ENCODE measurements around the gene LANCL2. TPM values are rescaled to one million over a fixed set of nuclear protein-coding genes. Genes with fewer than 3 reads are reported as not detected.

Gene LANCL2
- total RNA-seq, 1 experiment from 2014 or later, result 26.4 TPM

DNA sequence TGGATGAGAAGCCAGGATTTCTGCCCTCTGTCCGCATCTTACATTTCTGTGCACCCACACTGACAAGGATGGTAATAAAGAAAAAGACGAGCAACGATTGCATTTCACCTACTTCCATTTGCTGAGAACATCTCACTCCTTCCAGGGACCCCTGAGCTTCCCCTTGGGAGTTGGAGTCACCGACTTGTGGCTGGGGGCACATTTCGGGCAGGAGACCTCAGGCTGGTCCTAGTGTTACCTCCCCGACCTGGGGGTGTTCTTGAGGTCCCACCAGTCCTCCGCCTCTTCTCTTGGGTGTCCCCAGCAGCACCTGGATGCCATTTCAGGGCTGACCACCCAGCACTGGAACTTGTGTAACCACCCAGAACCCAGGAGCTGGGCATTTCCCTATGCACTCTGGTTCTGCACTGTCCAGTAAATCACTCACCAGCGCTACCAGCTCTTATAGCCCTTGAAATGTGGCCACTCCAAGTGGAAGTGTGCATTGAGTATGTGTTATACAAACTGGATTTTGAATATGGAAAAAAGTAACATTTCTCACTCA is 84.9 kb downstream of the LANCL2 start:
- no peak overlapping the region for H2BK5ac ChIP-seq (ENCODE audit: insufficient read length, low read length)
- no peaks in the 10 kb centered on the region for H3K27me3 ChIP-seq (ENCODE audit: insufficient read depth, low read length)
- H3K9ac ChIP-seq (ENCODE audit: extremely low read depth, insufficient read length, low read length), result no peak overlapping the region
- WGBS (ENCODE audit: extremely low coverage, insufficient read length, low lambda C conversion rate), result no CpG with 5 or more reads among the region's 8 CpGs
- no peak overlapping the region for H3K23ac ChIP-seq (ENCODE audit: insufficient read length, low read depth, low read length)
- Mint-ChIP-seq H3K4me3 (no peak overlapping the region), H3K9me3 (no peaks in the 10 kb centered on the region; a peak in 1 of 5 replicates), H3K36me3 (ENCODE audit: insufficient read depth in 1 of 3, low read depth in 3 of 3) (no peaks in the 10 kb centered on the region; a peak in 2 of 7 replicates), H3K27me3 (ENCODE audit: low read depth) (no peaks in the 10 kb centered on the region), H3K4me1 (no peaks in the 10 kb centered on the region), H3K27ac (peak overlapping the region in 1 of 3 experiments; percentile 59; a peak in 1 of 7 replicates)
- no peaks in the 10 kb centered on the region for H3K79me2 ChIP-seq (ENCODE audit: insufficient read depth, low read length)
- H3K14ac ChIP-seq (ENCODE audit: insufficient read depth, low read length), result no peak overlapping the region
- H4K20me1 ChIP-seq (ENCODE audit: control insufficient read depth, insufficient read depth, insufficient read length), result no peaks in the 10 kb centered on the region
- H3K9me3 ChIP-seq (ENCODE audit: control insufficient read depth, low read depth, low read length), result no peaks in the 10 kb centered on the region
- H3K4ac ChIP-seq (ENCODE audit: low read depth, low read length), result no peak overlapping the region
- no peak for DNase-seq
- H3T11ph ChIP-seq (ENCODE audit: low read length), result no peak overlapping the region
- H3K23me2 ChIP-seq (ENCODE audit: insufficient read length, low read depth, low read length, poor library complexity, severe bottlenecking), result peaks cover 3% of the 10 kb centered on the region
- H2BK20ac ChIP-seq (ENCODE audit: low read depth, low read length, poor library complexity, severe bottlenecking), result no peak overlapping the region
- H2AFZ ChIP-seq (ENCODE audit: low read length), result no peak overlapping the region
- no peaks in the 10 kb centered on the region for H3K79me1 ChIP-seq (ENCODE audit: insufficient read depth, low read depth, low read length, poor library complexity, severe bottlenecking)
- no peak overlapping the region for H2BK12ac ChIP-seq (ENCODE audit: insufficient read length, low read depth, low read length)
- no peak overlapping the region for H4K8ac ChIP-seq (replicated peaks; ENCODE audit: insufficient read length, low read depth, low read length)
- H3K56ac ChIP-seq (ENCODE audit: insufficient read length, low read depth, low read length), result no peak overlapping the region
- H2AK5ac ChIP-seq (ENCODE audit: insufficient read length, low read length), result no peak overlapping the region
- H4K5ac ChIP-seq (ENCODE audit: insufficient read length, low read depth, low read length), result no peak overlapping the region
- no peaks in the 10 kb centered on the region for H3K4me1 ChIP-seq (ENCODE audit: insufficient read depth, low read length)
- H3K4me2 ChIP-seq (ENCODE audit: insufficient read depth, insufficient read length, low read length), result no peak overlapping the region
- TF ChIP-seq, protein P1, sequence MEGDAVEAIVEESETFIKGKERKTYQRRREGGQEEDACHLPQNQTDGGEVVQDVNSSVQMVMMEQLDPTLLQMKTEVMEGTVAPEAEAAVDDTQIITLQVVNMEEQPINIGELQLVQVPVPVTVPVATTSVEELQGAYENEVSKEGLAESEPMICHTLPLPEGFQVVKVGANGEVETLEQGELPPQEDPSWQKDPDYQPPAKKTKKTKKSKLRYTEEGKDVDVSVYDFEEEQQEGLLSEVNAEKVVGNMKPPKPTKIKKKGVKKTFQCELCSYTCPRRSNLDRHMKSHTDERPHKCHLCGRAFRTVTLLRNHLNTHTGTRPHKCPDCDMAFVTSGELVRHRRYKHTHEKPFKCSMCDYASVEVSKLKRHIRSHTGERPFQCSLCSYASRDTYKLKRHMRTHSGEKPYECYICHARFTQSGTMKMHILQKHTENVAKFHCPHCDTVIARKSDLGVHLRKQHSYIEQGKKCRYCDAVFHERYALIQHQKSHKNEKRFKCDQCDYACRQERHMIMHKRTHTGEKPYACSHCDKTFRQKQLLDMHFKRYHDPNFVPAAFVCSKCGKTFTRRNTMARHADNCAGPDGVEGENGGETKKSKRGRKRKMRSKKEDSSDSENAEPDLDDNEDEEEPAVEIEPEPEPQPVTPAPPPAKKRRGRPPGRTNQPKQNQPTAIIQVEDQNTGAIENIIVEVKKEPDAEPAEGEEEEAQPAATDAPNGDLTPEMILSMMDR (conservative IDR thresholded peaks at IDR 0.05), result no peak
- H4K91ac ChIP-seq (ENCODE audit: insufficient read length, low read depth, low read length), result no peak overlapping the region
- H2BK15ac ChIP-seq (ENCODE audit: low read depth, low read length), result no peak overlapping the region
- no peak overlapping the region for H3K18ac ChIP-seq (ENCODE audit: insufficient read length, low read depth, low read length)
- no peak overlapping the region for H2BK120ac ChIP-seq (ENCODE audit: low read depth, low read length, poor library complexity, severe bottlenecking)
- H3K27ac ChIP-seq (ENCODE audit: insufficient read length, low read depth, low read length), result no peak overlapping the region

Measured in H9 (cell line).